Gastrocnemius medialis (tissue), 4 donors: Measurements from ENCODE around the gene LIPA. TPM values are rescaled to one million over a fixed set of nuclear protein-coding genes. Genes with fewer than 3 reads are reported as not detected.

Experiments
- ATAC-seq, 2 donors: fragments of 150-250 bp; one replicate each; pipeline ENCODE4 v1.9.1; 2016
- DNase-seq, 2 donors: peaks; one replicate each; pipeline ENCODE4 v3.0.0-alpha.2; 2019
- H3K27ac ChIP-seq, 4 donors: fragments of 200-600 bp; sonication (generic); 1 replicate in 1 of 4; 2 replicates in 3 of 4; pipeline ENCODE4 v1.5.1; 2016 to 2018; ENCODE audit warnings: mild to moderate bottlenecking in 2 of 4, moderate library complexity in 1 of 4
- H3K27me3 ChIP-seq, 3 donors: fragments of 200-600 bp; sonication (generic) in 2 of 3; 1 replicate in 1 of 3; 2 replicates in 2 of 3; pipeline versions ENCODE4 v1.5.1 to v1.6.0; 2016 to 2019; ENCODE audit warnings: mild to moderate bottlenecking in 1 of 3, moderate library complexity in 1 of 3
- H3K36me3 ChIP-seq, 2 donors: fragments of 200-600 bp; sonication (generic) in 1 of 2; one replicate each; pipeline ENCODE4 v1.5.1; 2017 to 2018
- H3K4me1 ChIP-seq, 2 donors: fragments of 200-600 bp; sonication (generic) in 1 of 2; one replicate each; pipeline ENCODE4 v1.5.1; 2016 to 2017; ENCODE audit warnings: mild to moderate bottlenecking in 2 of 2
- H3K4me3 ChIP-seq, 4 donors: fragments of 200-600 bp; sonication (generic) in 3 of 4; 1 replicate in 1 of 4; 2 replicates in 3 of 4; pipeline ENCODE4 v1.5.1; 2016 to 2019; ENCODE audit warnings: mild to moderate bottlenecking in 2 of 4
- H3K9me3 ChIP-seq, 3 donors: fragments of 200-600 bp; sonication (generic) in 2 of 3; 1 replicate in 1 of 3; 2 replicates in 2 of 3; pipeline ENCODE4 v1.5.1; 2016 to 2019
- POLR2A ChIP-seq, 2 donors: fragments of 450-650 bp; IDR thresholded peaks; one replicate each; pipeline ENCODE4 v1.6.1; 2017; ENCODE audit warnings: antibody characterized with exemption in 2 of 2, mild to moderate bottlenecking in 2 of 2, moderate library complexity in 2 of 2
- in situ Hi-C, 4 donors: fragments of 200-750 bp; cut with MboI; loops; one replicate each; pipeline versions ENCODE4 v1.15.0 to v1.8.0; 2017; ENCODE audit warnings: low sequenced_read_pairs in 4 of 4
- intact Hi-C: fragments of 100-400 bp; cut with DNase I; formaldehyde crosslinking; loops from one replicate; pipeline ENCODE4 v1.15.1; 2023; ENCODE audit warnings: low total_unique reads
- total RNA-seq, 4 donors: library from RNA; depleted of rRNA; stranded (reverse); fragments of >200 nt; gene quantifications; one replicate each; pipeline versions ENCODE4 v1.1.0 to v1.2.3, GENCODE V29; 2016
- TF ChIP-seq, protein P1 (sequence below), 5 experiments: fragments of 450-650 bp in 3 of 5; fragments of 200-600 bp in 2 of 5; sonication (generic) in 2 of 5; IDR thresholded peaks in 4 of 5; conservative IDR thresholded peaks in 1 of 5; 1 replicate in 4 of 5; 2 replicates in 1 of 5; pipeline ENCODE4 v1.5.1; 2016 to 2019; ENCODE audit warnings: antibody characterized with exemption in 5 of 5, mild to moderate bottlenecking in 3 of 5, moderate library complexity in 3 of 5

Gene LIPA
- total RNA-seq, 4 donors from 2014 or later: 7.7 to 11.4 (median 9.3) TPM

DNA sequence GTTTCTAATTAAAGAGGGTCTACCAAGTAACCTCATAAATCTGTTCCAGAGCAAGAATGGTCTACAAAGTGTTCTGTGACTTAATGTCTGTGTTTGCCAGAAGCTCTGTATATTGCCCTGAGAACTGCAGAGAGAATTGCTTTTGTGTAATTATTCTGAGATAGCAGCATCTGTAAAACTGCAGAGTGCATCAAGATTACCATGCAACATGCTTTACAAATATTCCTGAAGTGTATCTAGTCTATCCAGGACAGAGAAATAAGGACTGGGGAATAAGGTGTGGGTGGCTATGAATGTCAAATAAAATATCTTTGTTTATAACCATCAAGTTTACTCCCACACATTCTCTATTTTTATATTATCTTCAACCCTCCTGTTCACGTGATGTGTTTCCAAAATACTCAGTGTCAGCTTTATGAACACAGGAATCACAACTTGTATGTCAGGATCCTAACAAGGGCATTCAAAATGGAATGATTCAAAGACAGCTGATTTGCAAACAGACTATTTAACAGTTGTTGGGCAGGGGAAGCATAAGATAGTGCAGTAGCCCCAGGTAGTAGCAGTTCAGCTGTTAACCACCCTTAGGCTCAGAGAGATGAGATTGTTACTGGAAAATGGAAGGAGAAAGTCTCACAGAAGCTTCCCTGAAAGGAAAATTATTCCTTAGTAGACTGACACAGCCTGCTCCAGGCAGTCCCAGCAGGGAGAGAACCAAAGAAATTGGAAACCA is 15.3 kb upstream of the LIPA start:
- Histone ChIP-seq H3K4me3 (no peak overlapping the region), H3K36me3 (no peaks in the 10 kb centered on the region), H3K27ac (no peak overlapping the region), H3K9me3 (no peaks in the 10 kb centered on the region), H3K27me3 (no peaks in the 10 kb centered on the region), H3K4me1 (peaks cover 0 to 10% of the 10 kb centered on the region in 2 donors)
- ATAC-seq (no peak), DNase-seq (no peak)
- TF ChIP-seq, protein P1, sequence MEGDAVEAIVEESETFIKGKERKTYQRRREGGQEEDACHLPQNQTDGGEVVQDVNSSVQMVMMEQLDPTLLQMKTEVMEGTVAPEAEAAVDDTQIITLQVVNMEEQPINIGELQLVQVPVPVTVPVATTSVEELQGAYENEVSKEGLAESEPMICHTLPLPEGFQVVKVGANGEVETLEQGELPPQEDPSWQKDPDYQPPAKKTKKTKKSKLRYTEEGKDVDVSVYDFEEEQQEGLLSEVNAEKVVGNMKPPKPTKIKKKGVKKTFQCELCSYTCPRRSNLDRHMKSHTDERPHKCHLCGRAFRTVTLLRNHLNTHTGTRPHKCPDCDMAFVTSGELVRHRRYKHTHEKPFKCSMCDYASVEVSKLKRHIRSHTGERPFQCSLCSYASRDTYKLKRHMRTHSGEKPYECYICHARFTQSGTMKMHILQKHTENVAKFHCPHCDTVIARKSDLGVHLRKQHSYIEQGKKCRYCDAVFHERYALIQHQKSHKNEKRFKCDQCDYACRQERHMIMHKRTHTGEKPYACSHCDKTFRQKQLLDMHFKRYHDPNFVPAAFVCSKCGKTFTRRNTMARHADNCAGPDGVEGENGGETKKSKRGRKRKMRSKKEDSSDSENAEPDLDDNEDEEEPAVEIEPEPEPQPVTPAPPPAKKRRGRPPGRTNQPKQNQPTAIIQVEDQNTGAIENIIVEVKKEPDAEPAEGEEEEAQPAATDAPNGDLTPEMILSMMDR (IDR thresholded peaks at IDR 0.05 in 4 of 5, conservative IDR thresholded peaks at IDR 0.05 in 1 of 5): no peak
- TF ChIP-seq POLR2A (IDR thresholded peaks at IDR 0.05): no peak
- intact Hi-C loops (no loop called here), in situ Hi-C loops (no loop called here)

DNA sequence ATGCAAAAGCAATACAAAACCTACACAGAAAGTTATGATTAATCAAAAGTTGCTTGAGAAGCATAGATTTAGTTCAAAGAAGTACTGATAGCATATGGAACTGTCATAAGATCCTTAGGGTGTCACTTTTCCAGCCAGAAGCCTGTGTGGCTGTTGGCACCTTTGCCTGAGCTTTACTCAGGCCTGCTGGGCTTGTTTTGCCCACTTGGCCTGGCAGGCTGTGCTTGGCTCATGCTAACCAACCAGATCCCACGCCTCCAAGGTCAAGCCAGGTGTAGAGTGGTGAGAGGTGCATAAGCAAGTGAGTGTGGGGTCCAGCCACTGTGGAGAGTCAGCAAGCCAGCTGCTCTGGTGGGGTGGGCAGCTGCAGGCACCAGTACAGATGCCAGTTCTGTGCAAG is 12.0 kb upstream of the LIPA start:
- H3K27ac ChIP-seq: no peak overlapping the region
- no peaks in the 10 kb centered on the region for H3K27me3 ChIP-seq
- intact Hi-C loops (no loop called here), in situ Hi-C loops (no loop called here)
- peaks cover 3 to 10% of the 10 kb centered on the region in 2 donors for H3K4me1 ChIP-seq
- no peak for ATAC-seq
- H3K36me3 ChIP-seq: no peaks in the 10 kb centered on the region
- no peak overlapping the region for H3K4me3 ChIP-seq
- DNase-seq: no peak
- TF ChIP-seq, protein P1 (IDR thresholded peaks at IDR 0.05 in 4 of 5, conservative IDR thresholded peaks at IDR 0.05 in 1 of 5): no peak
- no peak for TF ChIP-seq POLR2A (IDR thresholded peaks at IDR 0.05)
- no peaks in the 10 kb centered on the region for H3K9me3 ChIP-seq

DNA sequence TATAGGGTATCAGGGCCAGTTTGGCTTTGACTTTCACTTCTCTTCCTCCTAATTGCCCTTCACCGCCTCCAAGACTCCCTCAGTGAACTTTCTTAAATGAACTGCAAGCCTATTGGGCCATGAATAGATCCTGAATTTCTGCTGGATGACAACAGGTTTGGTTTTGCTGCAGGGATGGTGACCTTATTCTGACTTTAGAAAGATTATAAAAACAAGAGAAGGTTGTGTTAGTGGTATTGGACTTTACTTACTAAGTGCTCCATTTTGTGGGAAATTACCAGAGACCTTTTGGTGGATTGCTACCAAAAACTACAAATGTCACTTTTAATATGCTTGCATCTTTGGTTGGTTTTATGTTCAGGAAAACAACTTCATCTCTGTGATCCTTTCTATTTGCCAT is 11.5 kb upstream of the LIPA start:
- Histone ChIP-seq H3K4me3 (no peak overlapping the region), H3K4me1 (peaks cover 3 to 10% of the 10 kb centered on the region in 2 donors), H3K9me3 (no peaks in the 10 kb centered on the region), H3K27me3 (no peaks in the 10 kb centered on the region), H3K27ac (no peak overlapping the region), H3K36me3 (no peaks in the 10 kb centered on the region)
- no peak for ATAC-seq
- in situ Hi-C loops: no loop called here
- DNase-seq: no peak
- intact Hi-C loops: no loop called here
- TF ChIP-seq, protein P1 (IDR thresholded peaks at IDR 0.05 in 4 of 5, conservative IDR thresholded peaks at IDR 0.05 in 1 of 5): no peak
- no peak for TF ChIP-seq POLR2A (IDR thresholded peaks at IDR 0.05)

DNA sequence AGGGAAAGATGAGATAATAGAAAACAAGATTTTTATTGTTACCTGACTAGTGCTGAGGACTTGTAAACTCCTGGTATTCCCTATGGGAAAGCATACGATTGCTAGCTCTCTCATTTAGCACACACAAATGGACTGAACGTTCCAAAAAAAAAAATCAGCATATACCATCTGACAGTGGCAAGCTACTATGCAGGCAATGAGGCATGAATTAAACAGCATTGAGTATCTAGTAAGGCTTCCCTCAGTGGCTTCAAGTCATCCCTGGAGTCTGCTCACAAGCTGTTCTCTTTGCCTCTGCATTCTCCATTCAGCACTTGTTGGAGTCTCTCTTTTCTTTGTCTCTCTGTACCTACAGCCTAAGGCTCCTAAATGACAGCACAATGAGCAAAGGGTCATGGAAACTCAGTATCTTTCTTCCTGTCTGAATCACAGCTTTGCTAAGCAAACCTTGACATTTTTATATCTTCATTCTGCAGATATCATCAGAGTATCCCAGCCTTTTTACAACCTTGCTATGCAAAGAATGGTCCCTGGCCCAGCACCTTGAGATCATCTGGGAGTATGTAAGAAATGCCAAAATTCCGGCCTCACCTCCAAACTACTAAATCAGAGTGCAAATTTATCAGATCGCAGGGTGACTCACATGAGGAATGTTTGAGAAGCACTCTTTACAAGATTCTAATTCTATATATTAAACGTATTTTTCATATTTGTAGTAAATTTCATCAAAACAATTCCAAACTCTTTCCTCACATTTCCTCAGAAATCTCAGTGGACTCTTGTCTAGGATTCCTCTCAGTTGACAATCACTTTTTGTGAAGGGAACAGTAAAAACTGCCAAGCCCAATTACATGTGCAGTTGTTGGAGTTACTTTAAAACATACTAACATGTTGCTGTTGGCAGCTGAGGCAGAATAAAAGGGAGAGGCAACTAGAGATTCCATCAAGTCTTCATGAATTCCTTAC is 10.8 kb upstream of the LIPA start:
- TF ChIP-seq POLR2A (IDR thresholded peaks at IDR 0.05): no peak
- TF ChIP-seq, protein P1 (IDR thresholded peaks at IDR 0.05 in 4 of 5, conservative IDR thresholded peaks at IDR 0.05 in 1 of 5): no peak
- ATAC-seq (no peak), DNase-seq (no peak)
- H3K36me3 ChIP-seq: no peaks in the 10 kb centered on the region
- no peak overlapping the region for H3K27ac ChIP-seq
- in situ Hi-C loops (no loop called here), intact Hi-C loops (loop anchor here (1.0 kb wide), 1 partner anchor 62 kb away; no protein-coding TSS in a partner anchor)
- H3K27me3 ChIP-seq: no peaks in the 10 kb centered on the region
- H3K9me3 ChIP-seq: no peaks in the 10 kb centered on the region
- H3K4me3 ChIP-seq: no peak overlapping the region
- H3K4me1 ChIP-seq: peaks cover 3 to 10% of the 10 kb centered on the region in 2 donors
